ENCODE data around the gene DLG4.

The DLG4 gene

GRCh38 chr17:7214300-7215135 lies 5.1 kb downstream of the DLG4 start:
- peak; percentile 97 for DNase-seq

- DNase-seq = peak; percentile 75
Measured at GRCh38 chr17:7213895-7214299, 5.7 kb downstream of the DLG4 start.

- no peak for DNase-seq
Measured at GRCh38 chr17:7211491-7212273, 8.0 kb downstream of the DLG4 start.

- no peak for DNase-seq
Measured at GRCh38 chr17:7208754-7209460, 10.7 kb downstream of the DLG4 start.

GRCh38 chr17:7208027-7208571 lies 11.5 kb downstream of the DLG4 start:
- DNase-seq = no peak

- DNase-seq = no peak
Measured at GRCh38 chr17:7207120-7208001, 12.3 kb downstream of the DLG4 start.

- DNase-seq = no peak
Measured at GRCh38 chr17:7205561-7205960, 14.1 kb downstream of the DLG4 start.

- DNase-seq = peak; percentile 87
Measured at GRCh38 chr17:7204828-7205461, 14.7 kb downstream of the DLG4 start.

- DNase-seq = no peak
Measured at GRCh38 chr17:7204336-7204735, 15.3 kb downstream of the DLG4 start.

GRCh38 chr17:7203391-7203790 lies 16.2 kb downstream of the DLG4 start:
- no peak for DNase-seq

GRCh38 chr17:7196651-7197401 lies 22.8 kb downstream of the DLG4 start:
- DNase-seq = no peak

GRCh38 chr17:7195971-7196370 lies 23.7 kb downstream of the DLG4 start:
- DNase-seq = no peak

- DNase-seq = no peak
Measured at GRCh38 chr17:7192271-7192937, 27.2 kb downstream of the DLG4 start.

- no peak for DNase-seq
Measured at GRCh38 chr17:7191571-7192270, 27.9 kb downstream of the DLG4 start.

GRCh38 chr17:7191069-7191468 lies 28.6 kb downstream of the DLG4 start:
- no peak for DNase-seq

- DNase-seq = no peak
Measured at GRCh38 chr17:7190276-7190917, 29.2 kb downstream of the DLG4 start.

- DNase-seq = no peak
Measured at GRCh38 chr17:7186241-7186640, 33.4 kb downstream of the DLG4 start.

GRCh38 chr17:7184647-7185046 lies 35.0 kb downstream of the DLG4 start:
- no peak for DNase-seq

GRCh38 chr17:7184091-7184488 lies 35.5 kb downstream of the DLG4 start:
- DNase-seq = no peak

Measured in fibroblast of skin of abdomen (primary cell).